Activated CD4-positive, alpha-beta memory T cell treated with anti-CD3 and anti-CD28 coated beads for 36 hours (primary cell): ENCODE results near the gene FRMD3. TPM values are rescaled to one million over a fixed set of nuclear protein-coding genes. Genes with fewer than 3 reads are reported as not detected.

Experiments used
- CTCF ChIA-PET: fragments of 350-600 bp; sonication (Branson Sonifier 250); formaldehyde crosslinking; loops from one replicate; lab custom pipeline; 2021; ENCODE audit warnings: antibody characterized with exemption, inconsistent platforms; lab: Charles Lee
- POLR2A ChIA-PET: fragments of 350-600 bp; sonication (Branson Sonifier 250); formaldehyde crosslinking; loops from one replicate; lab custom pipeline; 2021; ENCODE audit warnings: antibody characterized with exemption; lab: Charles Lee
- DNase-seq: peaks from one replicate; pipeline ENCODE4 v3.0.0-alpha.2; 2020
- H3K27ac Mint-ChIP-seq: one replicate; pipeline ENCODE4 v1.8.0; 2021; ENCODE audit warnings: mixed read lengths
- H3K27me3 Mint-ChIP-seq: one replicate; pipeline ENCODE4 v1.8.0; 2021; ENCODE audit warnings: mixed read lengths
- H3K36me3 Mint-ChIP-seq: one replicate; pipeline ENCODE4 v1.8.0; 2021; ENCODE audit warnings: mixed read lengths
- H3K4me1 Mint-ChIP-seq: one replicate; pipeline ENCODE4 v1.8.0; 2021; ENCODE audit warnings: low read depth, mixed read lengths
- H3K4me3 Mint-ChIP-seq: one replicate; pipeline ENCODE4 v1.8.0; 2021; ENCODE audit warnings: mild to moderate bottlenecking, mixed read lengths
- H3K9me3 Mint-ChIP-seq: one replicate; pipeline ENCODE4 v1.8.0; 2021; ENCODE audit warnings: mixed read lengths
- intact Hi-C: fragments of 100-400 bp; cut with micrococcal nuclease; formaldehyde crosslinking; loops from one replicate; pipeline ENCODE4 v1.15.1; 2023
- total RNA-seq, 2 experiments: library from RNA; stranded (reverse); gene quantifications; one replicate each; pipeline ENCODE4 v1.2.3, GENCODE V29; 2021

FRMD3 gene
- total RNA-seq, 2 experiments from 2014 or later = 0.27 to 0.62 TPM

GRCh38 chr9:83429229-83429628 is 109.0 kb downstream of the FRMD3 start:
- Mint-ChIP-seq H3K9me3 (no peaks in the 10 kb centered on the region), H3K4me1 (no peaks in the 10 kb centered on the region), H3K36me3 (no peaks in the 10 kb centered on the region), H3K27me3 (no peaks in the 10 kb centered on the region), H3K27ac (no peak overlapping the region), H3K4me3 (no peak overlapping the region)
- CTCF ChIA-PET = no interaction called here
- intact Hi-C loops = no loop called here
- POLR2A ChIA-PET = no interaction called here
- no peak for DNase-seq

GRCh38 chr9:83425240-83425639 is 113.0 kb downstream of the FRMD3 start:
- Mint-ChIP-seq H3K4me1 (no peaks in the 10 kb centered on the region), H3K27me3 (no peaks in the 10 kb centered on the region), H3K9me3 (no peaks in the 10 kb centered on the region), H3K4me3 (no peak overlapping the region), H3K27ac (no peak overlapping the region), H3K36me3 (no peaks in the 10 kb centered on the region)
- ChIA-PET CTCF (no interaction called here), POLR2A (no interaction called here)
- intact Hi-C loops = no loop called here
- no peak for DNase-seq

GRCh38 chr9:83424831-83425230 is 113.4 kb downstream of the FRMD3 start:
- Mint-ChIP-seq H3K4me3 (no peak overlapping the region), H3K36me3 (no peaks in the 10 kb centered on the region), H3K9me3 (no peaks in the 10 kb centered on the region), H3K27ac (no peak overlapping the region), H3K27me3 (no peaks in the 10 kb centered on the region), H3K4me1 (no peaks in the 10 kb centered on the region)
- ChIA-PET POLR2A (interaction anchor here (0.6 kb wide), 1 partner anchor 124 kb away, joined by 3 read pairs; no protein-coding TSS in a partner anchor), CTCF (no interaction called here)
- no peak for DNase-seq
- intact Hi-C loops = no loop called here

- intact Hi-C loops = no loop called here
- ChIA-PET POLR2A (interaction anchor here (0.6 kb wide), 1 partner anchor 123 kb away, joined by 3 read pairs; no protein-coding TSS in a partner anchor), CTCF (no interaction called here)
- H3K4me3 Mint-ChIP-seq = no peak overlapping the region
- no peak for DNase-seq
- H3K27me3 Mint-ChIP-seq = no peaks in the 10 kb centered on the region
- H3K9me3 Mint-ChIP-seq = no peaks in the 10 kb centered on the region
- no peaks in the 10 kb centered on the region for H3K4me1 Mint-ChIP-seq
- H3K27ac Mint-ChIP-seq = no peak overlapping the region
- no peaks in the 10 kb centered on the region for H3K36me3 Mint-ChIP-seq
Observed at GRCh38 chr9:83423815-83424707, 114.1 kb downstream of the FRMD3 start.

- Mint-ChIP-seq H3K27ac (no peak overlapping the region), H3K4me3 (no peak overlapping the region), H3K27me3 (no peaks in the 10 kb centered on the region), H3K9me3 (no peaks in the 10 kb centered on the region), H3K36me3 (no peaks in the 10 kb centered on the region), H3K4me1 (no peaks in the 10 kb centered on the region)
- CTCF ChIA-PET = interaction anchor here (0.8 kb wide), 1 partner anchor 88 kb away, joined by 3 read pairs; no protein-coding TSS in a partner anchor
- POLR2A ChIA-PET = no interaction called here
- intact Hi-C loops = no loop called here
- no peak for DNase-seq
Observed at GRCh38 chr9:83422527-83422926, 115.7 kb downstream of the FRMD3 start.

- no peak for DNase-seq
- Mint-ChIP-seq H3K4me3 (no peak overlapping the region), H3K9me3 (no peaks in the 10 kb centered on the region), H3K27me3 (no peaks in the 10 kb centered on the region), H3K4me1 (no peaks in the 10 kb centered on the region), H3K27ac (no peak overlapping the region), H3K36me3 (no peaks in the 10 kb centered on the region)
- intact Hi-C loops = no loop called here
- CTCF ChIA-PET = no interaction called here
- POLR2A ChIA-PET = no interaction called here
Observed at GRCh38 chr9:83420486-83420885, 117.7 kb downstream of the FRMD3 start.

- Mint-ChIP-seq H3K4me1 (no peaks in the 10 kb centered on the region), H3K36me3 (peaks cover 1% of the 10 kb centered on the region), H3K27ac (no peak overlapping the region), H3K27me3 (no peaks in the 10 kb centered on the region), H3K9me3 (peaks cover 2% of the 10 kb centered on the region), H3K4me3 (no peak overlapping the region)
- intact Hi-C loops = no loop called here
- no peak for DNase-seq
- POLR2A ChIA-PET = no interaction called here
- CTCF ChIA-PET = no interaction called here
Observed at GRCh38 chr9:83419961-83420360, 118.2 kb downstream of the FRMD3 start.

GRCh38 chr9:83418283-83418682 is 119.9 kb downstream of the FRMD3 start:
- POLR2A ChIA-PET = no interaction called here
- intact Hi-C loops = no loop called here

GRCh38 chr9:83413367-83413766 is 124.8 kb downstream of the FRMD3 start:
- intact Hi-C loops = no loop called here
- CTCF ChIA-PET = no interaction called here
- Mint-ChIP-seq H3K4me3 (no peak overlapping the region), H3K4me1 (no peaks in the 10 kb centered on the region), H3K9me3 (peaks cover 11% of the 10 kb centered on the region), H3K36me3 (peaks cover 6% of the 10 kb centered on the region), H3K27me3 (no peaks in the 10 kb centered on the region), H3K27ac (no peak overlapping the region)
- DNase-seq = no peak
- POLR2A ChIA-PET = no interaction called here

More at GRCh38 chr9:83418283-83418682, 119.9 kb downstream of the FRMD3 start:
- Mint-ChIP-seq H3K36me3 (peaks cover 6% of the 10 kb centered on the region), H3K9me3 (peaks cover 9% of the 10 kb centered on the region), H3K4me1 (no peaks in the 10 kb centered on the region), H3K27ac (no peak overlapping the region), H3K27me3 (no peaks in the 10 kb centered on the region), H3K4me3 (no peak overlapping the region)
- no peak for DNase-seq
- CTCF ChIA-PET = no interaction called here

GRCh38 chr9:83410701-83411100 is 127.5 kb downstream of the FRMD3 start:
- H3K9me3 Mint-ChIP-seq = peaks cover 11% of the 10 kb centered on the region
- CTCF ChIA-PET = no interaction called here
- DNase-seq = no peak
- H3K4me1 Mint-ChIP-seq = no peaks in the 10 kb centered on the region
- H3K27ac Mint-ChIP-seq = no peak overlapping the region
- H3K27me3 Mint-ChIP-seq = no peaks in the 10 kb centered on the region
- H3K4me3 Mint-ChIP-seq = no peak overlapping the region
- POLR2A ChIA-PET = no interaction called here
- intact Hi-C loops = no loop called here
- peaks cover 6% of the 10 kb centered on the region for H3K36me3 Mint-ChIP-seq

GRCh38 chr9:83406921-83407320 is 131.3 kb downstream of the FRMD3 start:
- no peak overlapping the region for H3K27ac Mint-ChIP-seq
- DNase-seq = no peak
- CTCF ChIA-PET = no interaction called here
- no peaks in the 10 kb centered on the region for H3K36me3 Mint-ChIP-seq
- H3K4me3 Mint-ChIP-seq = no peak overlapping the region
- peaks cover 2% of the 10 kb centered on the region for H3K9me3 Mint-ChIP-seq
- POLR2A ChIA-PET = no interaction called here
- H3K27me3 Mint-ChIP-seq = no peaks in the 10 kb centered on the region
- intact Hi-C loops = no loop called here
- no peaks in the 10 kb centered on the region for H3K4me1 Mint-ChIP-seq

GRCh38 chr9:83405759-83406158 is 132.4 kb downstream of the FRMD3 start:
- H3K4me3 Mint-ChIP-seq = no peak overlapping the region
- H3K4me1 Mint-ChIP-seq = no peaks in the 10 kb centered on the region
- H3K36me3 Mint-ChIP-seq = no peaks in the 10 kb centered on the region
- no peak for DNase-seq
- ChIA-PET CTCF (no interaction called here), POLR2A (no interaction called here)
- H3K27ac Mint-ChIP-seq = no peak overlapping the region
- H3K27me3 Mint-ChIP-seq = no peaks in the 10 kb centered on the region
- intact Hi-C loops = no loop called here
- peaks cover 2% of the 10 kb centered on the region for H3K9me3 Mint-ChIP-seq
